Measurements from ENCODE around the gene RNU4-1. TPM values are rescaled to one million over a fixed set of nuclear protein-coding genes. Genes with fewer than 3 reads are reported as not detected.
A peak's percentile ranks its signal among the peaks of the same experiment; 100 is the strongest.

The RNU4-1 gene
- total RNA-seq, 4 donors from 2014 or later, result under 0.01 TPM; not detected in 2

- Histone ChIP-seq H3K36me3 (no peaks in the 10 kb centered on the region), H3K27ac (replicated peaks in 1 of 4) (no peak within 1 kb of the TSS), H3K4me3 (no peak within 1 kb of the TSS), H3K4me1 (peaks cover 0 to 9% (median 6%) of the 10 kb centered on the region in 4 donors), H3K9me3 (no peaks in the 10 kb centered on the region), H3K27me3 (peaks cover 0 to 3% (median 0%) of the 10 kb centered on the region in 4 donors)
- WGBS, result 82% methylated on average over 5 of the region's 5 CpGs
- TF ChIP-seq EP300 (IDR thresholded peaks at IDR 0.05) (no peak), POLR2A (IDR thresholded peaks at IDR 0.05; ENCODE audit: low read depth) (no peak), POLR2AphosphoS5 (IDR thresholded peaks at IDR 0.05) (no peak)
- TF ChIP-seq, protein P1, sequence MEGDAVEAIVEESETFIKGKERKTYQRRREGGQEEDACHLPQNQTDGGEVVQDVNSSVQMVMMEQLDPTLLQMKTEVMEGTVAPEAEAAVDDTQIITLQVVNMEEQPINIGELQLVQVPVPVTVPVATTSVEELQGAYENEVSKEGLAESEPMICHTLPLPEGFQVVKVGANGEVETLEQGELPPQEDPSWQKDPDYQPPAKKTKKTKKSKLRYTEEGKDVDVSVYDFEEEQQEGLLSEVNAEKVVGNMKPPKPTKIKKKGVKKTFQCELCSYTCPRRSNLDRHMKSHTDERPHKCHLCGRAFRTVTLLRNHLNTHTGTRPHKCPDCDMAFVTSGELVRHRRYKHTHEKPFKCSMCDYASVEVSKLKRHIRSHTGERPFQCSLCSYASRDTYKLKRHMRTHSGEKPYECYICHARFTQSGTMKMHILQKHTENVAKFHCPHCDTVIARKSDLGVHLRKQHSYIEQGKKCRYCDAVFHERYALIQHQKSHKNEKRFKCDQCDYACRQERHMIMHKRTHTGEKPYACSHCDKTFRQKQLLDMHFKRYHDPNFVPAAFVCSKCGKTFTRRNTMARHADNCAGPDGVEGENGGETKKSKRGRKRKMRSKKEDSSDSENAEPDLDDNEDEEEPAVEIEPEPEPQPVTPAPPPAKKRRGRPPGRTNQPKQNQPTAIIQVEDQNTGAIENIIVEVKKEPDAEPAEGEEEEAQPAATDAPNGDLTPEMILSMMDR (IDR thresholded peaks at IDR 0.05), result no peak
- DNase-seq (ENCODE audit: extremely low spot score), result no peak
- intact Hi-C loops (cut with DNase I), result no loop called here
Measured at GRCh38 chr12:120327593-120327992, 34.6 kb upstream of the RNU4-1 start, which contains the start of gene PLA2G1B. PLA2G1B (minus strand) TSS chr12:120327779; CDS start chr12:120327753, 26 bp downstream.

DNA sequence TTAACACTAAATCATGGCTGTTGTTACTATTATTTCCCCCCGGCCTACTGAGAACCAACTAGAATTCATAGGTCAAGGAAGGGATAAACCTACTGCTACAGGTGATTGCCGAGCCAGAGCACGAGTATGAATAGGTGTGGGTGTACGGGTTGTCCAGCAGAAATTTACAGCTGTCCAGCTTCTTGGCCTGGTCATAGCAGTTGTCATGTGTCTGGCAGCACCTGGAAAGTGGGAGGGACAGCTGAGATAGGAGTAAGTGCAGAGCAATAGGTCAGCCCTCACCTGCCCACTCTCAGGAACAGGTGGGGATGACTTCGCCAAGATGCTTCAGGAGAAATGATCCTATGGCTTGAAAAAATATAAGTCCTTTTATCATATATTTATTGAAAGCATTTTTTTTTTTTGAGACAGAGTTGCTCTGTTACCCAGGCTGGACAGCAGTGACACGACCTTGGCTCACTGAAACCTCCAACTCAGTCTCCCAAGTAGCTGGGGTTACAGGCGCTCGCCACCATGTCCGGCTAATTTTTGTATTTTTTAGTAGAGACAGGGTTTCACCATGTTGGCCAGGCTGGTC is 31.9 kb upstream of the RNU4-1 start:
- TF ChIP-seq, protein P1 (IDR thresholded peaks at IDR 0.05), result no peak
- peak overlapping the region in 1 of 4 donors; percentile 66 for H3K4me3 ChIP-seq
- intact Hi-C loops (cut with DNase I), result loop anchor here (1.0 kb wide), 1 partner anchor 112 kb away; no protein-coding TSS in a partner anchor
- no peak for DNase-seq (ENCODE audit: extremely low spot score)
- no peaks in the 10 kb centered on the region for H3K27me3 ChIP-seq
- H3K36me3 ChIP-seq, result no peaks in the 10 kb centered on the region
- no peaks in the 10 kb centered on the region for H3K9me3 ChIP-seq
- WGBS, result 65% methylated on average over 9 of the region's 9 CpGs
- no peak overlapping the region for H3K27ac ChIP-seq (replicated peaks in 1 of 4)
- peaks cover 0 to 9% (median 6%) of the 10 kb centered on the region in 4 donors for H3K4me1 ChIP-seq

DNA sequence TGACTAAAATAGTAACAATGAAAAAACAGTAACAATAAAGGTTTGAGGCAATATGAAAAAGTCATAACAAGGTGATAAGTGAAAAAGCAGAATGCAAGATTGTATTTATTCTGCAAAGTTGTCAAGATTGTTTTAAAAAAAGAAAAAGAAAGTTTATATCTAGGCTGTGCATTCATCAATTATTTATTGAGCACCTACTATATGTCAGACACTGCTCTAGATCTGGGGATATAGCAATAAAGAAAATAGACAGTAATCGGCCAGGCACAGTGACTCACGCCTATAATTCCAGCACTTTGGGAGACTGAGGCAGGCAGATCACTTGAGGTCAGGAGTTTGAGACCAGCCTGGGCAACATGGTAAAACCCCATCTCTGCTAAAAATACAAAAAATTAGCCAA is 30.7 kb upstream of the RNU4-1 start:
- no peak for TF ChIP-seq EP300 (IDR thresholded peaks at IDR 0.05)
- TF ChIP-seq, protein P1 (IDR thresholded peaks at IDR 0.05), result no peak
- no peak for TF ChIP-seq POLR2AphosphoS5 (IDR thresholded peaks at IDR 0.05)
- no peak for TF ChIP-seq POLR2A (IDR thresholded peaks at IDR 0.05; ENCODE audit: low read depth)
- Histone ChIP-seq H3K4me3 (no peak overlapping the region), H3K9me3 (no peaks in the 10 kb centered on the region), H3K27me3 (no peaks in the 10 kb centered on the region), H3K27ac (replicated peaks in 1 of 4) (no peak overlapping the region), H3K4me1 (peaks cover 0 to 9% (median 6%) of the 10 kb centered on the region in 4 donors), H3K36me3 (no peaks in the 10 kb centered on the region)
- no peak for DNase-seq (ENCODE audit: extremely low spot score)
- WGBS, result 88% methylated on average over 2 of the region's 2 CpGs
- intact Hi-C loops (cut with DNase I), result no loop called here

- DNase-seq (ENCODE audit: extremely low spot score), result no peak
- 74% methylated on average over 13 of the region's 13 CpGs for WGBS
- TF ChIP-seq, protein P1 (IDR thresholded peaks at IDR 0.05), result no peak
- TF ChIP-seq POLR2AphosphoS5 (IDR thresholded peaks at IDR 0.05), result no peak
- no peak for TF ChIP-seq POLR2A (IDR thresholded peaks at IDR 0.05; ENCODE audit: low read depth)
- no peak for TF ChIP-seq EP300 (IDR thresholded peaks at IDR 0.05)
- H3K27me3 ChIP-seq, result no peaks in the 10 kb centered on the region
- H3K36me3 ChIP-seq, result no peaks in the 10 kb centered on the region
- H3K4me3 ChIP-seq, result no peak overlapping the region
- peaks cover 3 to 20% (median 13%) of the 10 kb centered on the region in 4 donors for H3K4me1 ChIP-seq
- no peak overlapping the region for H3K27ac ChIP-seq (replicated peaks in 1 of 4)
- H3K9me3 ChIP-seq, result no peaks in the 10 kb centered on the region
- intact Hi-C loops (cut with DNase I), result no loop called here
Measured at GRCh38 chr12:120321382-120322202, 28.6 kb upstream of the RNU4-1 start.

Measured in esophagus muscularis mucosa (tissue), 4 donors.